ENCODE data around the gene TTLL11. TPM values are rescaled to one million over a fixed set of nuclear protein-coding genes. Genes with fewer than 3 reads are reported as not detected.

The TTLL11 gene
- total and polyA plus RNA-seq, 3 experiments from 2014 or later = 4.0 to 6.2 (median 4.5) TPM

DNA sequence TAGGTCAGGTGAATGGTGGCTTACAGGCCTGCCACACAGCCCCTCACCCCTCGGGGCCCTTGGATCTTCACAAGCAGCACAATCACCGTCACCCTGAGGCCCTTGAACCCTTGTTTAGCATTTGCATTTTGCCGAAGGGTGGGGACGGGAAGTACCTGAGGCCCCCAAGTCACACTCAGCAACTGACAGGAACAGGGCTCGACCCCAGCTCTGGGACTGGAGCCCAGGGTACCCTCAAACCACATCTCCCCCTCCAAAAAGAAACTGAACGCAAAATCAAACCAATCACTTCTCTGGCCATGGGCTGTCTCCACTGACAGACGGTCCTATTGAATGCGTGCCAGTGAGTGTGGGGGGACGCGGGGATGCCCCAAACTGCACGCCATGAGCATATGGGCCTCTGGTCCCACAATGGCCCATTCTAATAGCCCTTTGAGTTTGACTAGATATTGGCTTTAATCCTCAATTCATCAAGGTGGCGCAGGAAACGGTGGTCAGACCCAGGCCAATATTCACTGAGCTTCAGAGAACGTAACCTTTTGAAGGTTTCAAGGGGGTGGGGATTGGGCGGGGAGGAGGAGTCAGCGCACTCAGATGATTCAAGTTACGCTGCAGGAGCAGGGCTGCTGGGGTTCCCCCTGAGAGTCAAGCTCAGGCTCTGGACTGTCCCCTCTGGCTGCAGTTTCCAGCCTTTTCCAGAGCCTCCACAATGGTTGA, 265.7 kb downstream of the TTLL11 start:
- CTCF ChIA-PET = no interaction called here
- Histone ChIP-seq H3K4me3 (ENCODE audit: low read length) (no peak overlapping the region), H3K9me3 (ENCODE audit: low read length) (no peaks in the 10 kb centered on the region), H3K36me3 (ENCODE audit: insufficient read depth, low read length) (no peaks in the 10 kb centered on the region), H3K4me1 (ENCODE audit: insufficient read depth, low read length) (no peaks in the 10 kb centered on the region), H3K27me3 (ENCODE audit: insufficient read depth, low read length, poor library complexity, severe bottlenecking) (no peaks in the 10 kb centered on the region), H3K27ac (ENCODE audit: low read depth, low read length) (no peak overlapping the region)
- no peak for DNase-seq
- Mint-ChIP-seq H3K4me1 (peaks cover under 1% of the 10 kb centered on the region in 3 donors), H3K36me3 (no peaks in the 10 kb centered on the region), H3K27ac (no peak overlapping the region), H3K9me3 (no peaks in the 10 kb centered on the region), H3K27me3 (peaks cover 0 to 1% of the 10 kb centered on the region in 2 donors), H3K4me3 (no peak overlapping the region)
- POLR2A ChIA-PET = no interaction called here

DNA sequence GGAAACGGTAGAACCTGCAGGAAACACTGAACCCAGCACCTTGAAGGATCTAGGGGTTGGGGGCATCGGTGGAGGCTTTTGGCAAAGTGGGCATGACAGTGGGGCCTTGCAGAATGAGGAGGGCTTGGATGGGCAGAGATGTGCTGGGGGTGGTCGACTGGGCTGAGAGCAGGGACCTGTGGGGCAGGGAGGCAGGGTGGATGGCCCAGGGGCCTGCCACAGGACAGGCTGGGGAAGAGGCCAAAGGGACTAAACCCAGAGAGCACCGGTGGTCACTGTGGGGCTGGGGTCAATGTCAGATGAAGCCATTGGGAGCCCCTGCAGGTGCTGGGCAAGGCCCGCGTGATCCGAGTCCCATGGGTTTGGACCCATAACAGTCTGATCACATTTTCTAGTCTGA, 266.4 kb downstream of the TTLL11 start:
- no peaks in the 10 kb centered on the region for H3K36me3 Mint-ChIP-seq
- peaks cover 6 to 7% (median 6%) of the 10 kb centered on the region in 3 donors for H3K4me1 Mint-ChIP-seq
- Histone ChIP-seq H3K27me3 (ENCODE audit: insufficient read depth, low read length, poor library complexity, severe bottlenecking) (no peaks in the 10 kb centered on the region), H3K9me3 (ENCODE audit: low read length) (no peaks in the 10 kb centered on the region), H3K36me3 (ENCODE audit: insufficient read depth, low read length) (no peaks in the 10 kb centered on the region), H3K27ac (ENCODE audit: low read depth, low read length) (no peak overlapping the region), H3K4me3 (ENCODE audit: low read length) (no peak overlapping the region), H3K4me1 (ENCODE audit: insufficient read depth, low read length) (no peaks in the 10 kb centered on the region)
- POLR2A ChIA-PET = no interaction called here
- H3K9me3 Mint-ChIP-seq = no peaks in the 10 kb centered on the region
- no peak overlapping the region for H3K27ac Mint-ChIP-seq
- peaks cover 0 to 1% of the 10 kb centered on the region in 2 donors for H3K27me3 Mint-ChIP-seq
- CTCF ChIA-PET = no interaction called here
- no peak for DNase-seq
- H3K4me3 Mint-ChIP-seq = no peak overlapping the region

- Histone ChIP-seq H3K27ac (ENCODE audit: low read depth, low read length) (no peak overlapping the region), H3K36me3 (ENCODE audit: insufficient read depth, low read length) (no peaks in the 10 kb centered on the region), H3K27me3 (ENCODE audit: insufficient read depth, low read length, poor library complexity, severe bottlenecking) (no peaks in the 10 kb centered on the region), H3K4me3 (ENCODE audit: low read length) (no peak overlapping the region), H3K9me3 (ENCODE audit: low read length) (no peaks in the 10 kb centered on the region), H3K4me1 (ENCODE audit: insufficient read depth, low read length) (no peaks in the 10 kb centered on the region)
- Mint-ChIP-seq H3K9me3 (no peaks in the 10 kb centered on the region), H3K4me1 (peaks cover 6 to 9% (median 6%) of the 10 kb centered on the region in 3 donors), H3K27me3 (peaks cover 0 to 1% of the 10 kb centered on the region in 2 donors), H3K36me3 (no peaks in the 10 kb centered on the region), H3K4me3 (no peak overlapping the region), H3K27ac (no peak overlapping the region)
- CTCF ChIA-PET = no interaction called here
- POLR2A ChIA-PET = no interaction called here
- DNase-seq = no peak
Measured at GRCh38 chr9:121825031-121825691, 267.9 kb downstream of the TTLL11 start.

DNA sequence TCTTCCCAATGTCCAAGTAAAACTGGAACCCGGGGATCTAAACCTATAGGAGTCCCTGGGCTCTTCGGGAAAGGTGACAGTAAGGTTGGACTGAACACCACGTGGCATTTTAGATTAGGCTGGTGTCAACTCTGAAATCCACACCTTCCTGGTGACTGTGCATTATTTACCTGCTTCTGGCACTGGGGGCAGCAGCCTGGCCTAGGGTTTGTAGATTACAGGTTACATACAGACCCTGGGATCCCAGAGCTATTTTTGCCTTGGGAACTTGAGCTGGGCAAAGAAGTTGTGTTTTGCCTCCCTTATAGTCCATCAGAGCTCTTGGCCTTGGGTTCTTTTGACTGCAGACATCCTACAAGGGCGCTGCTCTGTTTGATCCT, 268.5 kb downstream of the TTLL11 start:
- ChIA-PET POLR2A (no interaction called here), CTCF (no interaction called here)
- Histone ChIP-seq H3K27ac (ENCODE audit: low read depth, low read length) (no peak overlapping the region), H3K4me3 (ENCODE audit: low read length) (no peak overlapping the region), H3K9me3 (ENCODE audit: low read length) (no peaks in the 10 kb centered on the region), H3K36me3 (ENCODE audit: insufficient read depth, low read length) (no peaks in the 10 kb centered on the region), H3K27me3 (ENCODE audit: insufficient read depth, low read length, poor library complexity, severe bottlenecking) (no peaks in the 10 kb centered on the region), H3K4me1 (ENCODE audit: insufficient read depth, low read length) (no peaks in the 10 kb centered on the region)
- Mint-ChIP-seq H3K4me1 (peaks cover 6 to 9% (median 6%) of the 10 kb centered on the region in 3 donors), H3K4me3 (no peak overlapping the region), H3K36me3 (no peaks in the 10 kb centered on the region), H3K27me3 (peaks cover 0 to 1% of the 10 kb centered on the region in 2 donors), H3K9me3 (no peaks in the 10 kb centered on the region), H3K27ac (no peak overlapping the region)
- DNase-seq = no peak

GRCh38 chr9:121823451-121824169, 269.5 kb downstream of the TTLL11 start:
- Mint-ChIP-seq H3K9me3 (no peaks in the 10 kb centered on the region), H3K4me3 (peak overlapping the region in 2 of 7 donors; percentile 33 to 73), H3K36me3 (no peaks in the 10 kb centered on the region), H3K4me1 (peaks cover 6 to 9% (median 6%) of the 10 kb centered on the region in 3 donors), H3K27ac (peak overlapping the region in 1 of 8 donors; percentile 79), H3K27me3 (peaks cover 0 to 1% of the 10 kb centered on the region in 2 donors)
- H3K27me3 ChIP-seq (ENCODE audit: insufficient read depth, low read length, poor library complexity, severe bottlenecking) = no peaks in the 10 kb centered on the region
- no peak for DNase-seq
- CTCF ChIA-PET = no interaction called here
- H3K9me3 ChIP-seq (ENCODE audit: low read length) = no peaks in the 10 kb centered on the region
- POLR2A ChIA-PET = no interaction called here
- no peak overlapping the region for H3K27ac ChIP-seq (ENCODE audit: low read depth, low read length)
- H3K36me3 ChIP-seq (ENCODE audit: insufficient read depth, low read length) = no peaks in the 10 kb centered on the region
- no peak overlapping the region for H3K4me3 ChIP-seq (ENCODE audit: low read length)
- H3K4me1 ChIP-seq (ENCODE audit: insufficient read depth, low read length) = no peaks in the 10 kb centered on the region

DNA sequence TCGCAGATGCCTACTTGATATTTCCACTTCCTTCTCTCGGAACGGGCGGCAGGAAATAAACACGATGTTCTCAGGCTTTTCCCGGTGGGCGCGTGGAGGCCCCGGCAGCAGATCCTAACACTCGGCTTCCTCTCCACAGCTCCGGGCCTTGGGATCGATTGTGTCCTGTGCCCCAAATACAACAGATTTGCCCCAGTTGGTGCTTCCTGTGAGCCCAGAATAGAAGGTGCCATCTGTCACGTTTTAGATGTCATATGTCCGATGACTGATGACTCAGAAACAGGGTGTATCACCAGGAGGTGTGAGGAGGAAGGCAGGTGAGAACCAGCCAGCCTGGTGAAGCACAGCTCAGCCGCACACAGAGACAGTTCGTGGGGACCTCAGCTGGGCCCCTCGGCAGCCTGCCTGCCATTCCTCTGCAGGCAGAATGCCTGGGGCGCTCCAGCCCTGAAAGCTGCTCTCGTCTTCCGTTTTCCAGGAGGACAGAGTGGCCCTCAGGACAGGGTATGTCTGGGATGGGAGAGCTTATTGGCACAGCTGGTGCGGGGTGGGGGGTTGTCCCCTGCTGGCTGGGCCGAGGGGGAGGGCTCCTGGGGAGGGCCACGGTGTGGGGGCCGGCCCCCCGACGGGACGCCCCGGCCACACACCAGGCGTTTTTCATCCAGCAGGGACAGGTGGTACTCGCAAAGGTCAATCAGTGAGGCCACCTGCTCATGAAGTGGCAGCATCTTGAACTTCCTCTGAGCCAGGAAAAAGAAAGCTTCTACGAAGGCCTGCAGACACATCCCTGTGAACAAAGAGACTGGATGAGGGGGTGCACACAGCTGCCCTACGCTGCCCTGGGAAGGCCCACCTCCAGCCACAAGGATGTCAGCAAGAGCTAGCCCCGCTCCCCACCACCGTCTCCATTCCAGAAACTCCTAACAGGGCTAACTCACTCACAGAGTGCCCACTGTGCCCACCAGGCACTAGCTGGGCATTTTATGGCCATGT, 270.7 kb downstream of the TTLL11 start:
- Mint-ChIP-seq H3K27ac (peak overlapping the region; percentile 11 to 97 (median 76)), H3K4me1 (peaks cover 6 to 9% (median 6%) of the 10 kb centered on the region in 3 donors), H3K36me3 (no peaks in the 10 kb centered on the region), H3K27me3 (peaks cover 0 to 1% of the 10 kb centered on the region in 2 donors), H3K4me3 (peak overlapping the region in 6 of 7 donors; percentile 23 to 82 (median 74)), H3K9me3 (no peaks in the 10 kb centered on the region)
- DNase-seq = peak in 3 of 5 donors; percentile 10 to 31 (median 16)
- H3K9me3 ChIP-seq (ENCODE audit: low read length) = no peaks in the 10 kb centered on the region
- POLR2A ChIA-PET = no interaction called here
- H3K36me3 ChIP-seq (ENCODE audit: insufficient read depth, low read length) = no peaks in the 10 kb centered on the region
- H3K4me1 ChIP-seq (ENCODE audit: insufficient read depth, low read length) = no peaks in the 10 kb centered on the region
- no peak overlapping the region for H3K27ac ChIP-seq (ENCODE audit: low read depth, low read length)
- H3K27me3 ChIP-seq (ENCODE audit: insufficient read depth, low read length, poor library complexity, severe bottlenecking) = no peaks in the 10 kb centered on the region
- CTCF ChIA-PET = no interaction called here
- H3K4me3 ChIP-seq (ENCODE audit: low read length) = no peak overlapping the region

- H3K36me3 ChIP-seq (ENCODE audit: insufficient read depth, low read length) = no peaks in the 10 kb centered on the region
- peaks cover 6 to 9% (median 6%) of the 10 kb centered on the region in 3 donors for H3K4me1 Mint-ChIP-seq
- H3K4me3 Mint-ChIP-seq = no peak overlapping the region
- no peaks in the 10 kb centered on the region for H3K36me3 Mint-ChIP-seq
- no peaks in the 10 kb centered on the region for H3K27me3 ChIP-seq (ENCODE audit: insufficient read depth, low read length, poor library complexity, severe bottlenecking)
- H3K9me3 Mint-ChIP-seq = no peaks in the 10 kb centered on the region
- no peaks in the 10 kb centered on the region for H3K4me1 ChIP-seq (ENCODE audit: insufficient read depth, low read length)
- H3K27ac Mint-ChIP-seq = peak overlapping the region in 3 of 8 donors; percentile 18 to 97 (median 92)
- no peak for DNase-seq
- H3K27me3 Mint-ChIP-seq = peaks cover 0 to 1% of the 10 kb centered on the region in 2 donors
- CTCF ChIA-PET = no interaction called here
- H3K27ac ChIP-seq (ENCODE audit: low read depth, low read length) = no peak overlapping the region
- POLR2A ChIA-PET = no interaction called here
- H3K4me3 ChIP-seq (ENCODE audit: low read length) = no peak overlapping the region
- no peaks in the 10 kb centered on the region for H3K9me3 ChIP-seq (ENCODE audit: low read length)
Measured at GRCh38 chr9:121821326-121821725, 271.8 kb downstream of the TTLL11 start.
